CD4-positive, alpha-beta T cell treated with Interleukin-6 for 4 hours (primary cell): ENCODE results near the gene BEX1.
"Not testable (repeated sequence)": the region's sequence is repeated elsewhere in the genome, so short reads cannot be mapped to it uniquely, and the experiment has no call there.

ENCODE experiments used
- DNase-seq: peaks from one replicate; pipeline ENCODE4 v3.0.0-alpha.2; 2020; ENCODE audit warnings: mixed read lengths

Gene BEX1

GRCh38 chrX:103063918-103064434 is at the start of gene BEX1:
Gene BEX1, minus strand, starts transcription at chrX:103064171. Its CDS starts 897 bp downstream, at chrX:103063274.
- DNase-seq, result no peak

DNA sequence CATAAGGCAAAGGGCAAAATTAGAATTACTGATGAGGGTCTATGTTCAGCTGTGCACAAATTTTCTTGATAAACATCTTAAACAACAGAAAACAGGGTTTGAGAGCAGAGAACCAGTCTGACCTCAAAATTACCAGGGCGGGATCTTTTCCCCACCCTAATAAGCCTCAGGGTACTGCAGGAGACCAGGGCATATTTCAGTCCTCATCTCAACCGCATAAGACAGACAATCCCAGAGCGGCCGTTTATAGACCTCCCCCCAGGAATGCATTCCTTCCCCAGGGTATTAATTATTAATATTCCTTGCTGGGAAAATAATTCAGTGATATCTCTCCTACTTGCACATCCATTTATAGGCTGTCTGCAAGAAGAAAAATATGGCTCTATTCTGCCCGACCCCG is 45.5 kb upstream of the BEX1 start:
- not testable (repeated sequence) for DNase-seq

DNA sequence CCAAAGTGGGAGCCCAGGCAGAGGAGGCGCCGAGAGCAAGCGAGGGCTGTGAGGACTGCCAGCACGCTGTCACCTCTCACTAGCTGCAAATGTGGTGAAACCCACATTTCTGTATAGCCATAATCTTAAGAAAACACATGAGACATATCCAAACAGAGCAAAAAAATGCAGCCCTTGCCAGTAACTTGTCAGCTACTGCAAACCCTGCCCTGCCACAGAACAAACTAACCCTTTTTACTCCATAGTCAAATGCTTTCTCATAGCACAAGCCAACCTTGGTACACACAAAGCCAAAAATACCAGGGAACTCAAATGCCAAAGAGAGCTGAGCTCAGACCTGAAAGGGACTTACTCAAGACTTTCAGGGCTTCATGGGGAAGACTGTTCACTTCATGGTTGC is 43.9 kb upstream of the BEX1 start:
- DNase-seq, result no peak

DNA sequence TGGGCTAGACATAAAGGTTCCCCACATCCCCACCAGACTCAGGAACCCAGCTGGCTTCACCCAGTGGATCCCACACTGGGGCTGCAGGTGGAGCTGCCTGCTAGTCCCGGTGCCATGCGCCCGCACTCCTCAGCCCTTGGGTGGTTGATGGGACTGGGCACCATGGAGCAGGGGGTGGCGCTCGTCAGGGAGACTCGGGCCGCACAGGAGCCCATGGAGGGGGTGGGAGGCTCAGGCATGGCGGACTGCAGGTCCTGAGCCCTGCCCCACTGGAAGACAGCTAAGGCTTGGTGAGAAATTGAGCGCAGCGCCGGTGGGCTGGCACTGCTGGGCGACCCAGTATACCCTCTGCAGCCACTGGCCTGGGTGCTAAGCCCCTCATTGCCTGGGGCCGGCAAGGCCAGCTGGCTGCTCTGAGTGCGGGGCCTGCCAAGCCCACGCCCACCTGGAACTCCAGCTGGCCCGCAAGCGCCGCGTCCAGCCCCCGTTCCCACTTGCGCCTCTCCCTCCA is 43.3 kb upstream of the BEX1 start:
- DNase-seq, result not testable (repeated sequence)

GRCh38 chrX:103104370-103104769 is 40.4 kb upstream of the BEX1 start:
- DNase-seq, result not testable (repeated sequence)

DNA sequence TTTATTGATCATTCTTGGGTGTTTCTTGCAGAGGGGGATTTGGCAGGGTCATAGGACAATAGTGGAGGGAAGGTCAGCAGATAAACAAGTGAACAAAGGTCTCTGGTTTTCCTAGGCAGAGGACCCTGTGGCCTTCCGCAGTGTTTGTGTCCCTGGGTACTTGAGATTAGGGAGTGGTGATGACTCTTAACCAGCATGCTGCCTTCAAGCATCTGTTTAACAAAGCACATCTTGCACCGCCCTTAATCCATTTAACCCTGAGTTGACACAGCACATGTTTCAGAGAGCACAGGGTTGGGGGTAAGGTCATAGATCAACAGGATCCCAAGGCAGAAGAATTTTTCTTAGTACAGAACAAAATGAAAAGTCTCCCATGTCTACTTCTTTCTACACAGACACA is 39.9 kb upstream of the BEX1 start:
- not testable (repeated sequence) for DNase-seq

- no peak for DNase-seq
Observed at GRCh38 chrX:103101299-103102042, 37.5 kb upstream of the BEX1 start.

DNA sequence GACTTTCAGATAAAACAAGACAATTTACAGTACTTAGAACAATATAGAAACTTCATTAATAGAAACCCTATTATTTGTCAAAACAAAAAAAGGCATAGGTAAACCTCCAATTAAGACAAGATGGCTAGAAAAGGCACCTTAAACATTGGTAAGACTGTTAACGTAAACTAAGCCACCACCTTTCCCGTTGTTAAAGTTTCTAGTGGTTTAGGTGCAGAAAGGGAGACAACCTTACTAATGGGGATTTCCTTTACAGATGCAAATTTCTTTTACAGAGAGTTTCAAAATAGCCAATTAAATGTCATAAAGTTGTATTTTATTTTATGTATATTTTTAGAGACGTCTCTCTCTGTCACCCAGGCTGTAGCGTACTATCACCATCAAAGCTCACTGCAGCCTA is 36.5 kb upstream of the BEX1 start:
- DNase-seq, result no peak

DNA sequence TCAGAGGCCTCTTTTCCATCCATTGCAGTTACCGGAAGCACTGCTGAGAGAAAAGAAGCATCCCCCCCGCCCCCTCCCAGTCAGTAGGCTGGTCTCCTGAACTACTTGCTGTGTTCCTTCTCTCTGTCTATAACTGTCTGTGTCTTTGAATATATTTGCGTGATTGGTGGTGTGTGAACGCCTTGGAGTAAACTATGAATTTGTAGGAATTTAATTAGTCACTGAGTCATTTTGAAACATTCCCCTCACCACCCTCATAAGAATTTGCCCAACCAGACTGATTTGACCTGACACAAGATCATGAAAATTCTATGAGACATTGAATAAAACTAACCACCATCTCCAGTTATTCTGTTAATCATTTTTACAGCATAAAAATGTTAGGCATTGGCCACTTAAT is 35.7 kb upstream of the BEX1 start:
- no peak for DNase-seq

DNA sequence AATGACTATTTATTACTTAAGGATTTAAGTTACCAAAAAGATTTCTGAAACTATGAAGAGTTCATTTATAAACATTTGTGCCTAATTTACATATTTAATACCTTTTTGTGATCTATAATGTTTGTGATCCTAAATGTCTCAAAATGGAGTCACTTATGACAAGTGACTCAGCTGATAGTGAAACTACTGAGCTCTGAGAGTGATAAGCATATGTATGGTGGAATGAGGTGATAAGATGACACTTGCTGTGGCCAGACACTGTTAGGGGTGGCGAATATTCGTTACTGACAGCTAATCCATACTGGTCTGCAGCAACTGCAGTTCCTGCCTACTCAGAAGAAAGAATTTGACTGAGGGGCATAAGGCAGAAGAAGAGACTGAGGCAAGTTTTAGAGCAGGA is 34.5 kb upstream of the BEX1 start:
- DNase-seq, result no peak

- no peak for DNase-seq
Observed at GRCh38 chrX:103092942-103093341, 29.0 kb upstream of the BEX1 start, which contains the start of gene NXF3. Gene NXF3, minus strand, starts transcription at chrX:103093143. Its CDS starts 120 bp downstream, at chrX:103093023.

GRCh38 chrX:103081051-103081450 is 17.1 kb upstream of the BEX1 start:
- no peak for DNase-seq

- no peak for DNase-seq
Observed at GRCh38 chrX:103073467-103073866, 9.5 kb upstream of the BEX1 start.

- DNase-seq, result no peak
Observed at GRCh38 chrX:103066606-103067005, 2.6 kb upstream of the BEX1 start.

DNA sequence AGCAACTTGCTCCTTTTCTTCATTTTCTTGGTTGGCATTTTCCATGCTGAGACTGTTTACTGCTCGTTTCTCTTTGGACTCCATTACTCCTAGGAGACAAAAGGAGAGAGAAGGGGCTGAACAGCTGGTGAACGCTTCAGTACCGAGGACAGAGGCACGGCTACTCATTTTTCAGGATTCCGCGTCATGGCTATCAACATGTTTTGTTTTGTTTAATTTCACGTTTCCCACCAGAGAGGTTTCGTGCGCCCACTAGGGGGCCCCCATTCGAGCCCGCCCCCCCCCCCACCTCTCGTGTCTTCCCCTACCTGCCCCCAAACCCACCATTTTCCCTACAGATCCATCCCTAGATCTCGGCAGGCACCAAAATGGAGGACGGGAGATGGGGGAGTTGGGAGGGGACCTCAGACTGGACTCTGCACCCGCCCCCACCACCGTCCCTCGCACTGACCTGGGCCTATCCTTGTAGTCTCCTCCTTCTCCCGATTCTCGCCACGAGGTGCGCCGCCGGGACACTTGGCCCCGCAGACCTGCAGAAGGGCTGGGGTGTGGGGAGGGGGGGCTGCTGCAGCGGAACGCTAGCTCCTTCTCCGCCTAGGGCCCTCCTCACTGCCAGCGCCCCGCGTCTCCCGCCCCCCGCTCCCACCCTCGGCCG is 653 bp downstream of the BEX1 start:
- DNase-seq, result no peak

DNA sequence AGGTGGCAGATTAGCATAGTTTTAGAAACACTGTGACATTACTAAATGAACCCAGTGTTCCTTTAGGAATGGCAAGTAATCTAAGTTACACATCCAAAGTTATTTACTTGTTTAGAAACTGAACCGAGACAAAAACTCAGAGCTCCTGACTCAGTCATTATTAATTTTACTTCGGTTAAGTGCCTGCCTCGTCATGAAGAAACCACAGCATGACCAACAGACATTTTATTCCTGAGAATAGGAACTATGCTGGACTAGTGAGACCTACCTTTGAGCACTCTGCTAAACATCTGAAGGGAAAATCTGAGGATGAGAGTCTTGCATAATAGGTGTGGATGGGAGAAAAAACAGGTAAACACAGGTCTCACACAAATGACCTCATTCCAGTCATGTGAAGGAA is 2.5 kb downstream of the BEX1 start:
- no peak for DNase-seq

- no peak for DNase-seq
Observed at GRCh38 chrX:103056902-103057301, 7.1 kb downstream of the BEX1 start.

DNA sequence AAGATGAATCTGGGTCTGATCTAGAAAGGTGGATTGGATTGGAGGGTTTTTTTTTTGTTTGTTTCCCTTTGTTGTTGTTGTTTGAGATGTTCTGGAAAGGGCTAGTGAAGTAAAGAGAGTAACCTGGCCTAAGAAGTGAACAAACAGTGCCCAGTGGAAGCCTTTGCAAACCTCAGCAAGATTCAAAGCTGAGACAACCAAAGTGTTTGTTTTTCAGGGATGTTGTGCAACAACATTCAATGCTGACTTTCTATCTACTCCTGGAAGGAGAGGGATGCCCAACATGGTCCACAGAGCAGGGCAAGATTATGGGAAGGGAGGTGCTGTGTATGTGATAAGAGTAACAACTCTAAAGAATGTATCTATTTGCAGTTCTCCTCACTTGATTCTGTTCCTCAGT is 11.3 kb downstream of the BEX1 start:
- DNase-seq, result no peak

GRCh38 chrX:103051260-103051789 is 12.6 kb downstream of the BEX1 start:
- no peak for DNase-seq

GRCh38 chrX:103033371-103033770 is 30.6 kb downstream of the BEX1 start:
- DNase-seq, result not testable (repeated sequence)

- DNase-seq, result no peak
Observed at GRCh38 chrX:103017542-103017941, 46.4 kb downstream of the BEX1 start.

- no peak for DNase-seq
Observed at GRCh38 chrX:103012945-103013344, 51.0 kb downstream of the BEX1 start.
